H9 (cell line): ENCODE measurements around the gene DCTN3. TPM values are rescaled to one million over a fixed set of nuclear protein-coding genes. Genes with fewer than 3 reads are reported as not detected.

Source experiments
- DNase-seq: peaks from one replicate; pipeline ENCODE4 v3.0.0-alpha.2; 2017
- H2AFZ ChIP-seq: one replicate; pipeline ENCODE4 v1.6.1; 2013; ENCODE audit warnings: mild to moderate bottlenecking, low read length, control low read depth, moderate library complexity
- H2AK5ac ChIP-seq: 2 replicates; pipeline ENCODE4 v1.6.1; 2013; ENCODE audit warnings: low read length, control low read depth, mixed read lengths; ENCODE audit not compliant: insufficient read length
- H2BK120ac ChIP-seq: one replicate; pipeline ENCODE4 v1.6.1; 2013; ENCODE audit warnings: low read depth, mild to moderate bottlenecking, low read length, control low read depth, inconsistent platforms; ENCODE audit not compliant: poor library complexity, severe bottlenecking
- H2BK12ac ChIP-seq: 2 replicates; pipeline ENCODE4 v1.6.1; 2013; ENCODE audit warnings: low read length, control low read depth, mixed read lengths, low read depth; ENCODE audit not compliant: insufficient read length
- H2BK15ac ChIP-seq: 2 replicates; pipeline ENCODE4 v1.6.1; 2013; ENCODE audit warnings: low read depth, low read length, control low read depth
- H2BK20ac ChIP-seq: one replicate; pipeline ENCODE4 v1.6.1; 2013; ENCODE audit warnings: low read depth, mild to moderate bottlenecking, low read length, control low read depth, inconsistent platforms; ENCODE audit not compliant: poor library complexity, severe bottlenecking
- H2BK5ac ChIP-seq: 2 replicates; pipeline ENCODE4 v1.6.1; 2013; ENCODE audit warnings: low read length, control low read depth, mixed read lengths; ENCODE audit not compliant: insufficient read length
- H3K14ac ChIP-seq: 2 replicates; pipeline ENCODE4 v1.6.1; 2013; ENCODE audit warnings: low read length, control low read depth; ENCODE audit not compliant: insufficient read depth
- H3K18ac ChIP-seq: 2 replicates; pipeline ENCODE4 v1.6.1; 2013; ENCODE audit warnings: low read depth, mild to moderate bottlenecking, mixed read lengths, low read length, control low read depth; ENCODE audit not compliant: insufficient read length
- H3K23ac ChIP-seq: 2 replicates; pipeline ENCODE4 v1.6.1; 2013; ENCODE audit warnings: low read length, control low read depth, mixed read lengths, low read depth; ENCODE audit not compliant: insufficient read length
- H3K23me2 ChIP-seq: 2 replicates; pipeline ENCODE4 v1.6.1; 2013; ENCODE audit warnings: low read depth, mild to moderate bottlenecking, mixed read lengths, low read length, control low read depth; ENCODE audit not compliant: insufficient read length, poor library complexity, severe bottlenecking
- H3K27ac ChIP-seq: 2 replicates; pipeline ENCODE4 v1.5.1; 2013; ENCODE audit warnings: low read length, control low read depth, mixed read lengths, low read depth; ENCODE audit not compliant: insufficient read length
- H3K27me3 ChIP-seq: 2 replicates; pipeline ENCODE4 v1.6.1; 2013; ENCODE audit warnings: low read length, control low read depth, inconsistent platforms; ENCODE audit not compliant: insufficient read depth
- H3K4ac ChIP-seq: 2 replicates; pipeline ENCODE4 v1.6.1; 2013; ENCODE audit warnings: low read depth, mild to moderate bottlenecking, control low read depth, inconsistent platforms, low read length, moderate library complexity
- H3K4me1 ChIP-seq: 2 replicates; pipeline ENCODE4 v1.6.1; 2013; ENCODE audit warnings: low read length, control low read depth, inconsistent platforms; ENCODE audit not compliant: insufficient read depth
- H3K4me2 ChIP-seq: 2 replicates; pipeline ENCODE4 v1.6.1; 2013; ENCODE audit warnings: low read length, control low read depth, mixed read lengths; ENCODE audit not compliant: insufficient read length, insufficient read depth
- H3K56ac ChIP-seq: 2 replicates; pipeline ENCODE4 v1.6.1; 2013; ENCODE audit warnings: low read depth, mild to moderate bottlenecking, mixed read lengths, low read length, control low read depth; ENCODE audit not compliant: insufficient read length
- H3K79me1 ChIP-seq: 2 replicates; pipeline ENCODE4 v1.6.1; 2013; ENCODE audit warnings: low read depth, mild to moderate bottlenecking, moderate library complexity, low read length, control low read depth, inconsistent platforms; ENCODE audit not compliant: insufficient read depth, poor library complexity, severe bottlenecking
- H3K79me2 ChIP-seq: 2 replicates; pipeline ENCODE4 v1.6.1; 2013; ENCODE audit warnings: low read length, control low read depth, inconsistent platforms; ENCODE audit not compliant: insufficient read depth
- H3K9ac ChIP-seq: 2 replicates; pipeline ENCODE4 v1.6.1; 2013; ENCODE audit warnings: low read length, control low read depth, mixed read lengths; ENCODE audit not compliant: insufficient read length; ENCODE audit errors: extremely low read depth
- H3K9me3 ChIP-seq: one replicate; pipeline ENCODE4 v1.6.1; 2013; ENCODE audit warnings: low read depth, low read length, inconsistent platforms; ENCODE audit not compliant: control insufficient read depth
- H3T11ph ChIP-seq: one replicate; pipeline ENCODE4 v1.6.1; 2013; ENCODE audit warnings: mild to moderate bottlenecking, low read length, control low read depth, inconsistent platforms
- H4K20me1 ChIP-seq: one replicate; pipeline ENCODE4 v1.6.1; 2013; ENCODE audit not compliant: control insufficient read depth, insufficient read length, insufficient read depth
- H4K5ac ChIP-seq: 2 replicates; pipeline ENCODE4 v1.6.1; 2013; ENCODE audit warnings: low read depth, mild to moderate bottlenecking, mixed read lengths, low read length, control low read depth; ENCODE audit not compliant: insufficient read length
- H4K8ac ChIP-seq: replicated peaks from 2 replicates; pipeline ENCODE4 v1.6.1; 2013; ENCODE audit warnings: low read length, control low read depth, mixed read lengths, low read depth; ENCODE audit not compliant: insufficient read length
- H4K91ac ChIP-seq: 2 replicates; pipeline ENCODE4 v1.6.1; 2013; ENCODE audit warnings: low read depth, mild to moderate bottlenecking, moderate library complexity, mixed read lengths, low read length, control low read depth; ENCODE audit not compliant: insufficient read length
- H3K27ac Mint-ChIP-seq, 3 experiments: 2 replicates in 2 of 3; 3 replicates in 1 of 3; pipeline ENCODE4 v1.8.0; 2020 to 2021; ENCODE audit warnings: mixed read lengths in 3 of 3, mild to moderate bottlenecking in 1 of 3, moderate library complexity in 1 of 3
- H3K27me3 Mint-ChIP-seq: 2 replicates; pipeline ENCODE4 v1.8.0; 2021; ENCODE audit warnings: low read depth, mild to moderate bottlenecking, moderate library complexity, mixed read lengths
- H3K36me3 Mint-ChIP-seq, 3 experiments: 2 replicates in 2 of 3; 3 replicates in 1 of 3; pipeline ENCODE4 v1.8.0; 2020 to 2021; ENCODE audit warnings: low read depth in 3 of 3, mixed read lengths in 3 of 3; ENCODE audit not compliant: insufficient read depth in 1 of 3
- H3K4me1 Mint-ChIP-seq, 2 experiments: 2 replicates each; pipeline ENCODE4 v1.8.0; 2020; ENCODE audit warnings: mixed read lengths in 2 of 2
- H3K4me3 Mint-ChIP-seq, 2 experiments: 2 replicates in 1 of 2; 3 replicates in 1 of 2; pipeline ENCODE4 v1.8.0; 2020 to 2021; ENCODE audit warnings: mild to moderate bottlenecking in 2 of 2, mixed read lengths in 2 of 2, moderate library complexity in 1 of 2
- H3K9me3 Mint-ChIP-seq, 2 experiments: 2 replicates in 1 of 2; 3 replicates in 1 of 2; pipeline ENCODE4 v1.8.0; 2020; ENCODE audit warnings: mild to moderate bottlenecking in 2 of 2, mixed read lengths in 2 of 2, moderate library complexity in 1 of 2
- CTCF ChIP-seq: fragments of 200-600 bp; sonication (generic); conservative IDR thresholded peaks from 3 replicates; pipeline ENCODE4 v1.8.0; 2021; ENCODE audit warnings: antibody characterized with exemption, mild to moderate bottlenecking
- WGBS: extraction: QIAGEN DNeasy Blood & Tissue Kit; methylation state at CpG from one replicate; pipeline ENCODE4 v1.1.7; 2013; ENCODE audit warnings: missing lambda C conversion rate, low lambda C conversion rate, mixed read lengths; ENCODE audit not compliant: insufficient read length; ENCODE audit errors: extremely low coverage; 5-methylcytosine and 5-hydroxymethylcytosine counted together
- total RNA-seq: library from RNA; stranded (reverse); gene quantifications from 2 replicates; pipeline ENCODE4 v1.2.1, GENCODE V29; 2021

DCTN3 gene
- total RNA-seq, 1 experiment from 2014 or later = 40.0 TPM

GRCh38 chr9:34647651-34648050 is 27.4 kb upstream of the DCTN3 start:
- Histone ChIP-seq H3K79me1 (no peaks in the 10 kb centered on the region), H2BK20ac (no peak overlapping the region), H3K9ac (peak overlapping the region; percentile 28), H2BK12ac (no peak overlapping the region), H3K23ac (no peak overlapping the region), H4K8ac (no peak overlapping the region), H2BK5ac (no peak overlapping the region), H3K4me2 (peak overlapping the region; percentile 94), H3K14ac (peak overlapping the region; percentile 41; the same call in 1 of the 2 replicates), H3K27ac (no peak overlapping the region), H3K23me2 (peaks cover 16% of the 10 kb centered on the region), H3K27me3 (no peaks in the 10 kb centered on the region), H3T11ph (no peak overlapping the region), H2AFZ (no peak overlapping the region), H2AK5ac (no peak overlapping the region), H3K4me1 (peaks cover 13% of the 10 kb centered on the region; the same call in 1 of the 2 replicates), H3K4ac (no peak overlapping the region), H2BK120ac (no peak overlapping the region), H2BK15ac (no peak overlapping the region), H4K91ac (no peak overlapping the region), H3K18ac (no peak overlapping the region), H4K5ac (no peak overlapping the region), H3K9me3 (no peaks in the 10 kb centered on the region), H3K56ac (no peak overlapping the region), H4K20me1 (peaks cover 3% of the 10 kb centered on the region), H3K79me2 (peaks cover 2% of the 10 kb centered on the region; the same call in 1 of the 2 replicates)
- H3K27ac Mint-ChIP-seq = peak overlapping the region in 1 of 3 experiments; percentile 88; a peak in 2 of 7 replicates
- no peaks in the 10 kb centered on the region for H3K9me3 Mint-ChIP-seq
- H3K27me3 Mint-ChIP-seq = no peaks in the 10 kb centered on the region; the same call in 1 of the 2 replicates
- H3K36me3 Mint-ChIP-seq = peaks cover 17 to 28% (median 24%) of the 10 kb centered on the region in 3 experiments; a peak in 6 of 7 replicates
- H3K4me3 Mint-ChIP-seq = peak overlapping the region; percentile 85 to 93
- DNase-seq = no peak
- H3K4me1 Mint-ChIP-seq = peaks cover 41 to 48% of the 10 kb centered on the region in 2 experiments
- no CpG with 5 or more reads among the region's 10 CpGs for WGBS
- TF ChIP-seq CTCF = no peak
